Measurements from ENCODE around the gene SOCS7.
A peak's percentile ranks its signal among the peaks of the same experiment; 100 is the strongest.

SOCS7 gene

DNA sequence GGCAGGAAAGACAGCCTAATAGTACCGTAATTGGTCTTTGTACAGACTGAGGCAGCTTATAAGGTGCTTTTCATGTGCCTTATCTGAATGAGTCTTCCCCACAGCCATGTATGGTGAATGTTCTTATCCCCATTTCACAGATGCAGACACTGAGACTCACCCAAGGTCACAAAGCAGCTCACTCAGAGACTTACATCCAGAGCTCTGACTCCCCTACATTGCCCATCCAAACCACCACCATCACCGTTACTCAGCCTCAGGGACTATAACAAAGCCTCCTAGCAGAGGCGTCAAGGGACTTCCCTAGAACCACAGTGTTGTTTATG, 7.3 kb upstream of the SOCS7 start:
- TF ChIP-seq GATA3 (IDR thresholded peaks at IDR 0.05; ENCODE audit: low read depth, low read length) (no peak), GATA2 (IDR thresholded peaks at IDR 0.05; ENCODE audit: low read depth, low read length) (no peak)

DNA sequence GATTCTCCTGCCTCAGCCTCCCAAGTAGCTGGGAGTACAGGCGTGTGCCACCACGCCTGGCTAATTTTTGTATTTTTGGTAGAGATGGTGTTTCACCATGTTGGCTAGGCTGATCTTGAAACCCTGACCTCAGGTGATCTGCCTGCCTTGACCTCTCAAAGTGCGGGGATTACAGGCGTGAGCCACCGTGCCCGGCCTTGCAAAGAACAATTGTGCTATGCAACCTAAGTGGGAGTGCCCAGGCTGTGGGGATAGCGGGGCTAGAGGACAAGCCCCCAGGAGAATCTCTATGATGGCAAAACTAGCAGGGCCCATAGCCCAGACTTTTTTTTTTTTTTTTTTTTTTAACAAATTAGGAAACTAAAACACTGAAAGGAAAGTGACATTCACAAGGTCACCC, 5.9 kb upstream of the SOCS7 start:
- no peak for TF ChIP-seq GATA2 (IDR thresholded peaks at IDR 0.05; ENCODE audit: low read depth, low read length)

DNA sequence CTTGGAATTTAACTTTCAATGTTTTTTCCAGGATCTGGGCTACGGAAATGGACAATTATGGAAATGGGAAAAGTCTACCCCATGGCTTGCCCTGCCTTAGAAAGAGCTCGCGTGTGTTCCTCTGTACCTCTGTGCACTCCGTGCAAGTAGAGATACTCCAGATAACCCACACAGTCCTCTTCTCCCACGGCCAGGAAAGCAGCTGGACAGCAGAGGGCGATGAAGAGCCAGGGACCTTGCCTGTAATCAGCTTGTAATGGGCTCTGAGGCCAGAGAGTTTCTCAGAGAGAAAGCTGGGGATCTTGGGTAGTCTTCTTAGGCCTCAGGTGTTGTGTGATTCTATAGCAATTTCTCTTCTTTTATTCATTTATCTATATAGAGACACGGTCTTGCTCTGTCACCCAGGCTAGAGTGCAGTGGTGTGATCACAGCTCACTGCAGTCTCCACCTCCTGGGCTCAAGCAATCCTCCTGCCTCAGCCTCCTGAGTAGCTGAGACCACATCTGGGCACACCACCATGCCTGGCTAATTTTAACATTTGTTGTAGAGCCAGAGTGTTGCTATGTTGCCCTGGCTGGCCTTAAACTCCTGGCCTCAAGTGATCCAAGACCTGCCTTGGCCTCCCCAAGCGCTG, 2.4 kb upstream of the SOCS7 start:
- TF ChIP-seq GATA3 (IDR thresholded peaks at IDR 0.05; ENCODE audit: low read depth, low read length) (no peak), GATA2 (IDR thresholded peaks at IDR 0.05; ENCODE audit: low read depth, low read length) (peak; percentile 87)

DNA sequence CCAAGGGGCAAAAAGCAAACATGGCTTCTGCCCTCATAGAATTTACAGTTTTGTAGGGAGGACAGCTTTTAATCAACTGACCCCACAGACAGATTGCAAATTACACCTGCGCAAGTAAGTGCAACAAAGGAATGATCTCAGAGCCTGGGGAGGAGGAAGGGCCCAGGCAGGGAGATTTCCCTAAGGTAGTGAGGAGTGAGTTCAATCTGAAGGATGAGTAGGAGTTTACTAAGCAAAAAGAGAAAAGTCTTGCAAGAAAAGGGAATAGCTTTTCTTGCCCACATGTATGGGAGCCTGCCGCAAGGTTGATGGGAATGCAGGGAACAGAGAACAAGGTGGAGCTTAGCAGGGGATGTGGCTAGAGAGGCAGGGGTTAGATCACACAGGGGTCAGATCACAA, 1.6 kb upstream of the SOCS7 start:
- no peak for TF ChIP-seq GATA3 (IDR thresholded peaks at IDR 0.05; ENCODE audit: low read depth, low read length)
- TF ChIP-seq GATA2 (IDR thresholded peaks at IDR 0.05; ENCODE audit: low read depth, low read length), result no peak

GRCh38 chr17:38352245-38353085, 821 bp downstream of the SOCS7 start:
- TF ChIP-seq GATA3 (IDR thresholded peaks at IDR 0.05; ENCODE audit: low read depth, low read length) (no peak), GATA2 (IDR thresholded peaks at IDR 0.05; ENCODE audit: low read depth, low read length) (no peak)

DNA sequence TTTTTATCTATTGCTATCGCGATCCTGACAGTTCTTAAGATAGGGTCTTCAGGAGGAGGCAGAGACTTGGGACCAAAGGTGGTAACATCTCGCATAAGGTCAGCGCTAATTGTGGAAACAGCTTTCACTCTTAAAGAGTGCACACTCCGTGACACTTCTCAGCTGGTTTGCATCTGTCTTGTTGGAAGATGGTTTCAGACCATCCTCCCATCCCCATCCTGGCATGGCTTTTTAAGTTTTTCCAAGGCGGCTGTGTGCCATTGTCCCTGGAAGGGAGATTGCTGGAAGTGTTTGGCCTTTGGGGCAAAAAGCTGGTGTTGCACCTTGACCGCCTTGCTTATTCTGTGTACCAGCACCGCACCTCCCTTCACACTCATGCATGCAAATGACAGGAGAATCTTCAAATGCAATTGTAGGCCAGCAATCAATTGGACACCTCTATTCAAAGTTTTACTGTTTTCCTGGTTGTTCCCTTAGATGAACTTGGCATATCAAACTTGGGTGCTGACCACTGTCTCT, 1.5 kb downstream of the SOCS7 start:
- TF ChIP-seq GATA3 (IDR thresholded peaks at IDR 0.05; ENCODE audit: low read depth, low read length) (no peak), GATA2 (IDR thresholded peaks at IDR 0.05; ENCODE audit: low read depth, low read length) (no peak)

DNA sequence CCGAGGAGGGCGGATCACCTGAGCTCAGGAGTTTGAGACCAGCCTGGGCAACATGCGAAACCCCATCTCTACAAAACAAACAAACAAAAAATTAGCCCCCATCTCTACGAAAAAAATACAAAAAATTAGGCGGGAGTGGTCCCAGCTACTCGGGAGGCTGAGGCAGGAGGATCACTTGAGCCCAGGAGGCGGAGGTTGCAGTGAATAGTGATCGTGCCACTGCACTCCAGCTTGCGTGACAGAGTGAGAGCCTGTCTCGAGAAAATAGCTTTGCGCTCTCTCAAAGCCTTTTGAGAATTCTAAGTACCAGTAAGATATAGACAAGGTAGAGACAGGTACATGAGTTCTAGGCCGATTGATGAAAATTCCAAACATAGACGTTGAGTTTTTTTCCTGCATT, 2.0 kb downstream of the SOCS7 start:
- no peak for TF ChIP-seq GATA3 (IDR thresholded peaks at IDR 0.05; ENCODE audit: low read depth, low read length)
- TF ChIP-seq GATA2 (IDR thresholded peaks at IDR 0.05; ENCODE audit: low read depth, low read length), result no peak

- TF ChIP-seq GATA3 (IDR thresholded peaks at IDR 0.05; ENCODE audit: low read depth, low read length), result no peak
- TF ChIP-seq GATA2 (IDR thresholded peaks at IDR 0.05; ENCODE audit: low read depth, low read length), result no peak
Observed at GRCh38 chr17:38354466-38354865, 2.8 kb downstream of the SOCS7 start.

- TF ChIP-seq GATA2 (IDR thresholded peaks at IDR 0.05; ENCODE audit: low read depth, low read length) (no peak), GATA3 (IDR thresholded peaks at IDR 0.05; ENCODE audit: low read depth, low read length) (no peak)
Observed at GRCh38 chr17:38355251-38355650, 3.6 kb downstream of the SOCS7 start.

- no peak for TF ChIP-seq GATA2 (IDR thresholded peaks at IDR 0.05; ENCODE audit: low read depth, low read length)
- TF ChIP-seq GATA3 (IDR thresholded peaks at IDR 0.05; ENCODE audit: low read depth, low read length), result no peak
Observed at GRCh38 chr17:38357486-38358123, 6.0 kb downstream of the SOCS7 start.

GRCh38 chr17:38358586-38359513, 7.2 kb downstream of the SOCS7 start:
- no peak for TF ChIP-seq GATA2 (IDR thresholded peaks at IDR 0.05; ENCODE audit: low read depth, low read length)
- no peak for TF ChIP-seq GATA3 (IDR thresholded peaks at IDR 0.05; ENCODE audit: low read depth, low read length)

GRCh38 chr17:38361694-38362465, 10.2 kb downstream of the SOCS7 start:
- TF ChIP-seq GATA3 (IDR thresholded peaks at IDR 0.05; ENCODE audit: low read depth, low read length) (no peak), GATA2 (IDR thresholded peaks at IDR 0.05; ENCODE audit: low read depth, low read length) (no peak)

DNA sequence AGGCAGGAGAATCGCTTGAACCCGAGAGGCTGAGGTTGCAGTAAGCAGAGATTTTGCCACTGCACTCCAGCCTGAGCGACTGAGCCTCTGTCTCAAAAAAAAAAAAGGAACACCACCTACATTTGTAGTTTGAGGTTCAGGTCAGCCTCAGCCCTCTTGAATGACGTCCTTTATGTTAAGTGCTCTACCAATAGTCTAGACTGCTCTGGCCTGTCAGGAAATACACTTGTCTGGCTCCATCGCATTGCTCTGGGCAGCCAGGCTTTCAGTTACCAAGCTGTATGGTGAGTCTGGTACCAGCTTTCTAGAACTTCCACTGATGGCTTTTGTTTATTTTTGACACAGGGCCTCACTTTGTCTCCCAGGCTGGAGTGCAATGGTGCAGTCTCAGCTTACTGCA, 11.4 kb downstream of the SOCS7 start:
- no peak for TF ChIP-seq GATA2 (IDR thresholded peaks at IDR 0.05; ENCODE audit: low read depth, low read length)
- TF ChIP-seq GATA3 (IDR thresholded peaks at IDR 0.05; ENCODE audit: low read depth, low read length), result no peak

Data from SH-SY5Y (cell line).